Activated CD8-positive, alpha-beta memory T cell treated with anti-CD3 and anti-CD28 coated beads for 1 hour (primary cell): ENCODE data around the gene SLC25A29.
"Not testable (repeated sequence)": the region's sequence is repeated elsewhere in the genome, so short reads cannot be mapped to it uniquely, and the experiment has no call there.

ENCODE experiments used
- DNase-seq, 2 donors: peaks; one replicate each; pipeline ENCODE4 v3.0.0-alpha.2; 2020; ENCODE audit warnings: low read depth in 1 of 2; ENCODE audit errors: extremely low read depth in 1 of 2

Gene SLC25A29

DNA sequence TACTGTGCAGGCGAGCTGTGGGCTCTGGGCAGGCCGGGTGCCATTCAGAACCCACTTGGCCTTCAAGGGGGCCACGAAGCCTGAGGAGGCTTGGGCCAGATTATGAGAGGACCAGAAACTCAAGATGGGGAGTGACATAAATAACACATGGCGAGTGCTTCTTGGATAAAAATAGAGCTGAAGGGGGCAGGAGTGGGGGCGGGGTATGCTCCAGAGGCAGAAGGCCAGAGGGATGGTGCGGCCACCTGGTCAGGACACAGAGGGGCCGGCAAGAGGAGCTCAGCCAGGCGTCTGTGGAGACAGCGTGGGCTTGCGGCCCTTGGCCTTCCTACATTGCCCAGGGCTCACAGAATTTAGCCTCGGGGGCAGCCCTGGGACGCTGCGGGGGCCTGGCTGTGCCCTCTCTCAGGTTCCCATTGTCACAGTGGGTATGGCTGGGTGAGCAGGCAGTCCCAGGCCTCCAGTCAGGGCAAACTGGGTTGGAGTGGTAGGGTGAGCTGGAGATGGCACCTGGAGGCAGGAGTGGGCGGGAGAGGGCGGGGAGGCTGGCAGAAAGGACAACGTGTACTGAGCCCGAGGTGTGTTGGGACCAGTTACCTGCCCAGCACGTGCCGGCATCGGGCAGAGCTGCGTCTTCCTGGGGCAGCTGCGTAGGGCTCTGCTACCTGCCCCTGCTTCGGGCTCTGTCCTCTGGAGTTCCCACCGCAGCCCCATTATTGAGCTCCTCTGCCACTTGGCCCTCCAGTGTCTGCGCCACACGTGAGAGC, 7.4 kb upstream of the SLC25A29 start:
- no peak for DNase-seq

DNA sequence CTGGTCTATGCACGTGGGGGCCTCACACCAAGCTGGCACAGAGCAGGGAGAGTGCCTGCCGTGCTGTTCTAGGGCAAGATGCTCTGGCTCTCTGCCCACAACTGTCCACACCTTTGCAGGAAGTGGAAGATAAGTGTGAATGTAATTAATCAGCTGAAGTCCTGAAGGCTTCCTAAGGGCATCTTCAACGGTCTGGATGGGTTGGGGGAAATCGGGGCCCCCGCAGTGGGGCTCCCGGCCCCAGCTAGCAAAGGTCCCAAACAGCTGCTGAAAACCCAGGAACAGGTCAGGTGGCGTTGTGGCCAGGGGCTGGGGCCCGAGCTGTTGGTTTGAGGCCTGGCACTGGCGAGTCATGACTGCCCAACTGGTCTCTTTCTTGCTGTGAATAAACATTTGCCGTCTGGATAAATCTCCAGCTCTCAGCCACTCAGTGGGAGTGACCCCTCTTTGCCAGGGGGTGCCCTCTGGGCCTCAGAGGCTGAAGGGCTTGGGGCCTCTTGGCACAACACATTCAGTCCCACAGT, 6.7 kb upstream of the SLC25A29 start:
- no peak for DNase-seq

DNA sequence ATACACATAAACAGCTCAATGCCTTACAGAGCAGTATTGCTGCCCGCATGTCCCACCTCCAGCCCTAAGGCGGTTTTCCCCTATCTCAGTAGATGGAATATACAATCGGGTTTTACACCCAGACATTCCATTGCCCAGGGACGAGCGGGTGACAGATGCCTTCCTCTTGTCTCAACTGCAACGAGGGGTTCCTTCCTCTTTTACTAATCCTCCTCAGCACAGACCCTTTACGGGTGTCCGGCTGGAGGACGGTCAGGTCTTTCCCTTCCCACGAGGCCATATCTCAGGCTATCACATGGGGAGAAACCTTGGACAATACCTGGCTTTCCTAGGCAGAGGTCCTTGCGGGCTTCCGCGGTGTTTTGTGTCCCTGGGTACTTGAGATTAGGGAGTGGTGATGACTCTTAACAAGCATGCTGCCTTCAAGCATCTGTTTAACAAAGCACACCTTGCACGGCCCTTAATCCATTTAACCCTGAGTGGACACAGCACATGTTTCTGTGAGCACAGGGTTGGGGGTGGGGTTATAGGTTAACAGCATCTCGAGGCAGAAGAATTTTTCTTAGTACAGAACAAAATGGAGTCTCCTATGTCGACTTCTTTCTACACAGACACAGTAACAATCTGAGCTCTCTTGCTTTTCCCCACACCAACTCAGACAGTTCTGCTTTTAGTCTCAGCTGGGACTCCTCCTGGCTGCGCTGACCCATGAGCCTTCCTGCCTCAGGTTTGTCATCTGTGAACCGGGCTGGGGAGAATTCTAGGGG, 6.0 kb upstream of the SLC25A29 start:
- DNase-seq: not testable (repeated sequence)

DNA sequence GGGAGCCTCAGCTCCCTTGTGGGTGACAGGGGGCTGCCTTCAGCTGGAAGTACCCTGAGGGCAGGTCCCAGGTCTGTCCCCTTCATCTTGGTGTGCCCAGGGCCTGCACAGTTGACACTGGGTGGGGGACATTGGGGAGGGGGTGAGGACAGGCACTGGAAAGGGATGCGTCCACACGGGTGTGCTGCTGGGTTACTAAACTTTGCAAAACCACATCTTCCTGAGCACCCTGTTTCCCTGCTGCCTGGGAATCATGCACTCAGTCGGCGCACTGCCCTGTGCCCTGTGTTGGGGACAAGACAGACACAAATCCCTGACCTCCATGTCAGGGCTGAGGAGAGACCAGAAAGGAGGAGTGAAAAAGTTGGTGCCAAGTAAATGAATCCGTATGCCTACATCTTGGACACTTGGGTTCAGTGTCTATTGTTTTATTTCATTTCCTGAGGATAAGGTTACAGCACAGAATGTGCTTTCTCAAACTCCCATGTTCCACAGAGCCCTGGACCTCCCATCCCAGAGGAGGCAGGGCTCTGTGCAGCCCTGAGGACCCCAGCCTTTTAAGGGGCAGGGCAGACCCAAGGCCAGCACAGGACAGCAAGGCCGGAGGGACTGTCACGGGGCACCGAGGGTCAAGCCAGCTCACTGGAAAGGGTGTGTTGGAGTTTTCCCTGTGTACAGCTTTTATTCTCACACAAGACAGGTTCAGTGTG, 2.9 kb upstream of the SLC25A29 start:
- DNase-seq: no peak

DNA sequence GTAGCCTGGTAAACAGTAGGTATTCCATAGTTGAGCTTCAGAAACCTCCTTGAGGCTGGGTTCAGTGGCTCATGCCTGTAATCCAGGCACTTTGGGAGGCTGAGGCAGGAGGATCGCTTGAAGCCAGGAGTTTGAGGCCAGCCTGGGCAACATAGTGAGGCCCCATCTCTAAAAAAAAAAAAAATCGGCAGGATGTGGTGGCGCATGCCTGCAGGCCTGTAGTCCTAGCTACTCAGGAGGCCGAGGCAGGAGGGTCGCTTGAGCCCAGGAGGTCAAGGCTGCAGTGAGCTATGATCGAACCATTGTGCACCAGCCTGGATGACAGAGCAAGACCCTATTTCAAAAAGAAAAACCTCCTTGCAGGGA, 2.2 kb upstream of the SLC25A29 start:
- DNase-seq: not testable (repeated sequence)

DNA sequence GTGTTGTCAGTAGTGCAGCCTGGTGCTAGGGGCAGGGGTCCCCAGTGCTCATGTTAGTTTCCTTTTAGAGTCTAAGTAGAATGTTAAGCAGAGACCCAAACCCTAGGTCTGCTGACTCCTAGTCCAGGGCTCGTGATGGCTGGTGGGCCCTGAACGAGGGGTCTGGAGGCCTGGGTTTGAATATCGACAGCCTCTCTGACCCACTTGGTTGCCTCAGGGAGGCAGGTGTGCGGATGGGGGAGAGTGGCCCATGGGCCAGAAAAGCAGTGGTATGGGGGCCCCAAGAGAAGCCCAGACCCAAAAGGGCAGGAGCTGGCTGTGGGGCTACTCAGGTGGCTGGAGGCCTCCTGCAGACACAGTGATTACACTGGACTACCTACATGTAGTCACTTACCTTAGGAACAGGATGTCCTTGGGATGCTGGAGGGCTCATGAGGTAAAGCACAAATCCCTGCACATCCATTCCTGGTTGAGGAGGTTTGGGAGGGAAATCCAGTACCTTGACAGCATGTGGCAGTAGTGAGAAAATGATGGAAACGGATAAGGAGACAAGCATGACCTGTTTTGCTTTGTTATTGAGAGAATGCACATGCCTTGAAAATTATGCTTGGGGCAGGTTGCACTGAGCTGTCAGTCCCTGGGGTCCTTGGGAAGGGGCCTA, 1.7 kb upstream of the SLC25A29 start:
- no peak for DNase-seq

DNA sequence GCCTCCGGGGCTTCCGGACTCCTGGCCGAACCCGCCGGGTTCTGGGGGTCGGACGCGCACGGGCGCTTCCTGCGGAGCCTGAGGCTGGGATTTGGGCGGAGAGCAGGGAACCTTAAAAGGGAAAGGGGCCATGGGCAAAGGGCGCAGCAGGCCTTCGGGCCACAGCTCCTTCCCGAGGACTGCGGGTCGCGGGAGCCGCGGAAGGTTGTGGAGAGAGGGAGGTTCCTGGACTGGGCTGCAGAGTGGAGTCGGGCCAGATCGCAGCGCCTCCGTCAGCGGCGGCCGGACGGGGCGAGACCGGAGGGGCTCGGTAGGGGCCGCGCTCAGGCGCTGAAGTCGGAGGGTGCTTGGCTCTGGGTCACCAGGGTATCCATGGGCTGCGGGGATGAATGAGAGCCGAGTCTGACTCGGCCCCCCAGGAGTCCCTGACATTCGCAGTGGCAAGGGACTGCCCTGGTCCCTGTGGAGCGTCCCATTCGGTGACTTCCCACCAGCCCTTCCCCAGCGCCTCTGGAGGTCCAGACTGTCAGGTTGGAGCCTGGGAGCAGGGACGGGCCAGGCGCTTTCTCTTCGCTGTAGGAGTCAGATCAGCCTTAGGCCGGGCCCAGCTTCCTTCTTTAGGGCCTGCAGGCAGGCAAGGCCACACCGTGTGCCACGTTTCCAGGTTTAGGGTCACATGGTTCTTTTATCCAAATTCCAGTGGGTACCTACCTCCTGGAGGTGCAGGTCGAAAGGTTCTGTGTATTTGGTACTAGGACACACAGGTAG, 938 bp upstream of the SLC25A29 start:
- no peak for DNase-seq

DNA sequence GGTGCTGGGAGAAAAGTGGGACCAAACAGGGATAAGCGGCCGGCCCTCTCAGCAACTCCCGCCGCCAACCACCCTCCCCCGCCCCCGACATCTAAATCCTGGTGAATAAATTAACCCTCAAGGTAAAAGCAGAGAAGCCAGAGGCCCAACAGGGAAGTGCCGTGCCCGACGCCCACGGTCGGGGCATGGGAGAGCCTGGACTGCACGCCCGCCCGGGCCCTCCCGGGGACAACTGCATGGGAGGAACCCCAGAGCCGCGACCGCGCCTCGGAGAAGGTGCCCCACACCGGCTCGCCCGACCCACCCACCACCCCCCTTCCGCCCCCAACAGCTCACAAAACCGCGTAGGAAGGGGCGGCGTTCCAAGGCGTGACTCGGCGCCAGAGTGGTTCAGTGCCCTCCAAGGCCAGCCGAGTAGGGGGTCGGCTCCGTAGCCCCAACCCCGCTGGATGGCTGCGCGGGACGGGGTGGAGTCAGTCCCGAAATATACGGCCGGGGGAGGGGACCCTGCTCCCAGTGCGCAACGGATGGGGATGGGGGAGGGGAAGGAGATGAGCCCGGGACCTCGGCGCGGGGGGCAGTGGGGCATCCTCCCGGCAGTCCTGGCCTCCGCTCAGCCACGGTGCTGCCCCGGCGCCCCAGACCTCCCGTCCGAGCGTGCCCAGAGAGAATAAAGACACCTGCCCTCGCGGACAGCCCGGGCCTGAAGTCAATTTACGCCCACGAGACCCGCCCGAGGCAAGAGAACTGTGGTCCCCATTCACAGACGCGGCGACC, 732 bp downstream of the SLC25A29 start:
- peak; percentile 40 for DNase-seq

DNA sequence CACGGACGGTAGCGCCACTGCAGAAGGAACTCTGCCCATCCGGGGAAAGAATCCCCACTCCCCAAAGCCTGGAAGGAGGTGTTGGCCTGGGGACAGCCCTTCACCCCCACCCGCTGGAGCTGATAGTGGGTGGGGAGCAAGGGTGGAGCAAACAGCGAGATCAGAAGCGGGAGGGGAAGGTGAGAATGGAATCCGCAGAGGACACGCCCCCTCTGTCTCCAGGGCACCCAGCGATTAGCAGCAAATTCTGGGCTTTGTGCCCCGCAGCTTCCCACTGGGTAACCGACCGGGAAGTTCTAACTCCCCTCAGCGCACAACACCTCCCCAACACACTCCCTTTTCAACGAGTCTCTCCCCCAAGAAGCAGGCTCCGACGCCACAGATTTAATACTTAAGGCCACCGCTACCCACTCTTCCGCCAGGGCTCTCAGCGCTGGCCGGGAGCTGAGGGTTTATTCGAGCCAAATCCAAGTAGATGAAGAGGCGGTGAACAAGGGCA, 1.4 kb downstream of the SLC25A29 start:
- DNase-seq: no peak

DNA sequence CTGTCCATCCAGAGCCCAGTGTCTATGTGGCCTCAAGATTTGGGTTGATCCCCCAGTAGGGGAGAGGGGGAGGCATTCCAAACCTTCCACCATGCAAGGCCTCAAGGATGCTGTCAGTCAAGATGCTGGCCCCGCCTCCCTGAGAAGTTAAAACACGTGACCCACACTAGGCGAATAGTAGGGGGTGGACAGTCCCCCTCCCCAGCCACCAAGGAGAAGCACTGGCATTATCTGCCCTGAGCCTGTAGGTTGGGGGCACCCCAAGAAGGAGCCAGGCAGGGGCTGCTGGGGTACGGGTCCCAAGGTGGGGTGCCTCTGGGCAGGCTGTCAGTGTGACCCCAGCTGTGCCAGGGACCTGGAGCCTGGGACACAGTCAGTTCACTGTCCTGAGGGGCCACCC, 2.3 kb downstream of the SLC25A29 start:
- DNase-seq: no peak

DNA sequence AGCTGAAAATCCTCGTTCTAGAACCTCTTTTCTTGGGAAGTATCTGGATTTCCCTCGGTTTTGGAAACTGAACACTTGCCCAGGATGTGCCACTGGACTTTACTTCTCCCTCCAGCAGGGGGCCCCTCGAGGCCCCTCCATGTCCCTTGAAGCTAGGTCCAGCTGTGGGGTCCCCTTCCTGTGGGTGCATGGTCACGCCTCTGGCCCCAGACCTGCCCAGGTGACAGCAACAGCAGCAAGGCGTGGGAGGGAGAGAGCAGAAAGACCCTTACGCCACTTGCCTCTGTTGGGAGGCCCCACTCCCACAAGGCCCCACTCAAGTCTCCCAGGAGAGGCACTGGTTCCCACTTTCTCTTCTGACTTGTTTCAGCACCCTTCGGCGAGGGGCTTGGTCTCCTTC, 3.1 kb downstream of the SLC25A29 start:
- no peak for DNase-seq

DNA sequence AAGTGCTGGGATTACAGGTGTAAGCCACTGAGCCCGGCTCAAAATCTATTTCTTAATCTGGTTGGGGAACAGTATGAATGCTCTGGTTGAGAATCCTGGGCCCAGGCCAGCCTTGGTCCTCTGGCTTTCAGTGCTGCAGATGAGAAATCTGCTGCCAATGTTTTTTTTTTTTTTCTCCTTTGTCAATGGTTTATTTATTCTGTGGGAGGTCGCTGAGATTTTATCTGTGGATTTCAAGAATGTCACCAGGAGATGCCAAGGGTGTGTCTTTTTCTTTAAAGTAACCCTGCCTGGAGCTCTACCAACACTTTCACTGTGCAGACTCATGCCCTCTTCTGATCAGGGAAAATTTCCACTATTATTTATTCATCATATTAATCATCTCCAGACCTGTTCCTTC, 3.6 kb downstream of the SLC25A29 start:
- no peak for DNase-seq

DNA sequence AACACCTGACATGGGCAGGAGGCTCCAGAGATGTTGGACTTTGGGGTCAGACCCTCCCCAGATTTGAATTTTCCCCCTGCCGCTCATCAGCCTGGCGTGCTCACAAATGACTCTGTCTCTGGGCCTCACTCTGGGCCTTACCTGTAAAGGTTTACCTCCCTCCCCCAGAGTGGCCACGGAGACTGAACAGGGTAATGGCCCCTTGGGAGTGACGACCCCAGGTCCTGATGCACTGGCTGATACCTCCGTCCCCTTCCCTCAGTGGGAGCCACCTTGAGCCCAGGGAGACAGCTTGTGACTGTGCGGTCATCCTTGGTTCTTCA, 7.0 kb downstream of the SLC25A29 start:
- DNase-seq: no peak

DNA sequence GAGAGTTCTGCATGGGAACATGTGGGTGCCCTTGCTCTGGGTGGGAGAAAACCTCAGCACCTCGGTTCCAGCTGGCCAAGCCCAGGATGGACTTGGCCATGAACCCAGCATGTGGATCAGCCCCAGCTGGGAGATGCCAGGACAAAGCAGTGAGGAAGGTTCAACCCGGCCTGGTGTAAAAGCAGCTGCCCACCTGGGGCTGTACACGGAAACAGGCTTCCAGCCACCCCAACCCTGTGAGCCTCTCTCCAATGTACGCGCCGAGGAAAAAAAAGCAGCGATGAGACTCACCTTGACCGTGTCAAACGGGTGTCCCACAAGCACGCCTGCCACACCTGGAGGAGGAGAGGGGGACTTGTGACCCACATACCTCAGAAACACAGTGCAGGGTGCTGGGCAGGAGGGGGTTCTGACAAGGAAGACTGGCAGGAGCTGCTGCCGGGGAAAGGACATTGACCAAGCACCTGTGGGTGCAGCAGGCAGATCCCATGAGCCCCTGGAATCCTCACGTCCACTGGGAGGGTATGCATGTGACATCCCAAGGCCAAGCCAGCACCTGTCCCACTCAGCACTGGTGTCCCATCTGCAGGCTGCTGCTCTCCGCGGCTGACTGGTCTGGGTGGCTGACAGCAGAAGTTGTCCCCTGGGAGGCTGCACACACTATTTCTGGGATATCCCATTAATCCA, 7.5 kb downstream of the SLC25A29 start:
- DNase-seq: no peak

DNA sequence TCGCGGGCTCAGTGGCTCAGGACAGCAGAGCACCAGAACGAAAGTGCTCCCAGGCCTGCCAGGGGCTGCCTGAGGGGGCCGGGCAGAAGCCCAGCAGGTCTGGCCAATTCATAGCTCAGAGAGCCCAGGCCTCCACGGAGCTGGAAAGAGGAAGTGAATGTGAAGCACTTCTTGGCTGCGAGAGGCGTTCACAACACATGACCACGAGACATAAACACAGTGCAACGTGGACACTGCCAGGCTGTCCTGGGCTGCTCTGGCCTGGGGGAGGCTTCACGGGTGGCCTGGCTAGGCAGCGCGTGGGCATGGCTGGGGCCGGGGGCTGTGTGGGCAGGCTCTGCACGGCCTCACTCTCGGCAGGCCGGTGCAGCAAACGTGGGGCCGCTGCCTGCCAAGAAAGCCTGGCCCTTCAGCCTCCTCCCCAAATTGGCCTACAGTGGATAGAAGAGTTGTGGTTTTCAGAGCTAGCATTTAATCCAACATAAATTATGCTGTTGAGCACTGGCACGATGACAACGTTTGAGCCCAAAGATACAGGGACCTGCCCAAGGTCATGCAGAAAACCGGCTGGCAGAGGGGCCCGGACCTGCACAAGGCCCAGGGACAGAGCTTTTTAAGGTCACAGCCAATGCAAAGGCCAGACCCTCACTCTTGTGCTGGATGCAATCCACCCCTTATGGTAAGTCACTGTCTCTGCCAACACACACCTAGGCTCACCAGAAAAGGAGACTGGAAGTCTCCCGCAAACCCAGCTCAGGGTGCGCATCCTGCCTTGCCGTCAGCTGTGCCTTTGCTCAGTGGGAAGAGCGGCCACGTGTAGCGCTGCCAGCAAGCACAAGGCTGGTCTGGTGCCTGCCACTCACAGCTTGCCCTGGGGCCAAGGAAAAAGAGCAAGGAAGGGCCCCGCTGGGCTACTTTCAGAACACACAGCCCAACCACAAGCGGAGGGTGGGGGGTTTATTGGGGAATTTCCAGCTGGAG, 8.6 kb downstream of the SLC25A29 start:
- DNase-seq: no peak

DNA sequence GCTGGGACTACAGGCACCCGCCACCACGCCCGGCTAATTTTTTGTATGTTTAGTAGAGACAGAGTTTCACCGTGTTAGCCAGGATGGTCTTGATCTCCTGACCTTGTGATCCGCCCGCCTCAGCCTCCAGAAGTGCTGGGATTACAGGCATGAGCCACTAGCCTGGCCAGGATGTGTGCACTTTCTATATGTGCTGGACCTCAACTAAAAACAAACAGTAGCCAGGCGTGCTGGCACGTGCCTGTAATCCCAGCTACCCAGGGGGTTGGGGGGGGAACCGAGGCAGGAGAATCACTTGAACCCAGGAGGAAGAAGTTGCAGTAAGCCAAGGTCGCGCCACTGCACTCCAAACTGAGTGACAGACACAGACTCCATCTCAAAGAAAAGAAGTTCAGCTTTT, 9.5 kb downstream of the SLC25A29 start:
- not testable (repeated sequence) for DNase-seq

DNA sequence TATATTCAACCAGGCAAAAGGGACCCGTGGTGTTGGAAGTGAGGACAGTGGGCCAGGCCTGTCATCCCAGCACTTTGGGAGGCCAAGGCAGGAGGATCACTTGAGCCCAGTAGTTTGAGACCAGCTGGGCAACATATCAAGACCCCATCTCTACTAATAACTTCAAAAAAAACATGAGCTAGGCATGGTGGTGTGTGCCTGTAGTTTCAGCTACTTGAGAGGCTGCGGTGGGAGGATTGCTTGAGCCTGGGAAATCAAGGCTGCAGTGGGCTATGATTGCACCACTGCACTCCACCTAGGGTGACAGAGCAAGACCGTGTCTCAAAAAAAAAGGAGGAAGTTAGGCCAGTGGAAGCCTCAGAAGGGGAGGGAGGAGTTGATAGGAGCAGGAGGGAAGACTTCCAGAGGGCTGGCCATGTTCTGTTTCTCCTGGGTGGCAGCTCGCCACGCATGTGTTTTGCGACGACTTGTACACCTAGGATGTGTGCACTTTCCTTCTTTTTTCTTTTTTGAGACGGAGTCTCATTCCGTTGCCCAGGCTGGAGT, 10.1 kb downstream of the SLC25A29 start:
- no peak for DNase-seq
